ENCODE results near the gene GIMAP2.

GIMAP2 gene

GRCh38 chr7:150733482-150734095 is 48.1 kb downstream of the GIMAP2 start:
- no peak for DNase-seq (ENCODE audit: low spot score)

GRCh38 chr7:150734254-150734653 is 48.7 kb downstream of the GIMAP2 start:
- DNase-seq (ENCODE audit: low spot score), result no peak

GRCh38 chr7:150735596-150736358 is 50.3 kb downstream of the GIMAP2 start:
- no peak for DNase-seq (ENCODE audit: low spot score)

GRCh38 chr7:150736864-150737263 is 51.4 kb downstream of the GIMAP2 start:
- DNase-seq (ENCODE audit: low spot score), result no peak

- no peak for DNase-seq (ENCODE audit: low spot score)
These were observed 52.0 kb downstream of the GIMAP2 start, which contains the start of gene GIMAP5 for GRCh38 chr7:150737265-150738055. Gene GIMAP5 (plus strand): TSS chr7:150737418. CDS start chr7:150740885, 3,467 bp downstream.

GRCh38 chr7:150738092-150738491 is 52.6 kb downstream of the GIMAP2 start:
- no peak for DNase-seq (ENCODE audit: low spot score)

GRCh38 chr7:150738591-150739001 is 53.1 kb downstream of the GIMAP2 start:
- no peak for DNase-seq (ENCODE audit: low spot score)

GRCh38 chr7:150739033-150739432 is 53.5 kb downstream of the GIMAP2 start:
- DNase-seq (ENCODE audit: low spot score), result no peak

GRCh38 chr7:150740053-150740452 is 54.5 kb downstream of the GIMAP2 start:
- no peak for DNase-seq (ENCODE audit: low spot score)

- no peak for DNase-seq (ENCODE audit: low spot score)
These were observed 56.9 kb downstream of the GIMAP2 start for GRCh38 chr7:150742286-150742968.
